K562 (cell line): ENCODE data around the gene GPR27. TPM values are rescaled to one million over a fixed set of nuclear protein-coding genes. Genes with fewer than 3 reads are reported as not detected.
A peak's percentile ranks its signal among the peaks of the same experiment; 100 is the strongest.

Experiments
- ARID2 ChIP-seq: fragments of 450-650 bp; IDR thresholded peaks from 2 replicates; pipeline ENCODE4 v1.6.1; 2017; ENCODE audit warnings: antibody characterized with exemption, mild to moderate bottlenecking
- ATF1 ChIP-seq, 2 experiments: fragments of 450-650 bp in 1 of 2; IDR thresholded peaks; 2 replicates each; pipeline ENCODE4 v1.6.1; 2016; ENCODE audit warnings: missing compliant biosample characterization in 1 of 2, missing genetic modification characterization in 1 of 2
- LARP7 ChIP-seq: fragments of 450-650 bp; IDR thresholded peaks from 2 replicates; pipeline ENCODE4 v1.6.1; 2016
- MYC ChIP-seq, 2 experiments: fragments of 250-450 bp in 1 of 2; sonication (Bioruptor Pico) in 1 of 2; IDR thresholded peaks; 2 replicates each; pipeline versions ENCODE4 v1.5.1 to v1.6.1; 2012 to 2021; ENCODE audit warnings: low read depth in 2 of 2, borderline replicate concordance in 1 of 2, improper control_type of control experiment in 1 of 2, low read length in 1 of 2, mild to moderate bottlenecking in 1 of 2, moderate library complexity in 1 of 2
- PTRF ChIP-seq: fragments of 450-650 bp; IDR thresholded peaks from 2 replicates; pipeline ENCODE4 v1.6.1; 2016; ENCODE audit warnings: mild to moderate bottlenecking, missing genetic modification characterization, missing compliant biosample characterization
- RAD51 ChIP-seq: fragments of 450-650 bp; IDR thresholded peaks from 2 replicates; pipeline ENCODE4 v1.7.1; 2016; ENCODE audit warnings: low read depth, mild to moderate bottlenecking, borderline replicate concordance
- SIN3B ChIP-seq: fragments of 450-650 bp; IDR thresholded peaks from 2 replicates; pipeline ENCODE4 v1.6.1; 2017; ENCODE audit warnings: low read depth, mild to moderate bottlenecking, moderate library complexity
- SOX6 ChIP-seq: fragments of 450-650 bp; IDR thresholded peaks from 2 replicates; pipeline ENCODE4 v1.6.1; 2014; ENCODE audit warnings: mild to moderate bottlenecking
- SRF ChIP-seq, 2 experiments: fragments of 250-450, 450-650 bp in 1 of 2; sonication (Bioruptor Pico) in 1 of 2; sonication (generic) in 1 of 2; formaldehyde crosslinking; IDR thresholded peaks; 2 replicates each; pipeline versions ENCODE4 v1.5.0 to v1.5.1; 2020 to 2022; ENCODE audit warnings: mild to moderate bottlenecking in 1 of 2, missing genetic modification reagents in 1 of 2
- ZNF354B ChIP-seq: fragments of 250-450 bp; sonication (Bioruptor Pico); IDR thresholded peaks from 2 replicates; pipeline ENCODE4 v1.4.0; 2020
- polyA plus RNA-seq, 8 experiments: library from polyadenylated mRNA; depleted of rRNA in 4 of 8; stranded (reverse) in 5 of 8; unstranded in 3 of 8; fragments of >200 nt; fragmentation: Nextera tagmentation in 2 of 8; fragmentation: Illumina TruSeq in 1 of 8; extraction: Ambion mirVana in 2 of 8; extraction: Trizol in 1 of 8; gene quantifications; 2 replicates each; pipeline versions ENCODE4 v1.2.1 to v1.2.3, GENCODE V29; 2011 to 2014; ENCODE audit warnings: inconsistent platforms in 1 of 8, missing spikeins in 1 of 8
- total RNA-seq, 7 experiments: library from RNA; depleted of rRNA in 6 of 7; stranded (reverse); fragments of >200 nt in 6 of 7; fragmentation: Illumina TruSeq in 2 of 7; extraction: Trizol in 2 of 7; gene quantifications; 2 replicates each; pipeline versions ENCODE4 v1.2.1 to v1.2.3, GENCODE V29; 2011 to 2021; ENCODE audit warnings: low replicate concordance in 1 of 7
- TF ChIP-seq, protein P1 (sequence below): fragments of 450-650 bp; formaldehyde crosslinking; IDR thresholded peaks from 2 replicates; pipeline ENCODE4 v1.4.0; 2020; ENCODE audit warnings: mild to moderate bottlenecking, mixed read lengths
- TF ChIP-seq, protein P2 (sequence below), 2 experiments: fragments of 200-800 bp in 1 of 2; sonication (Bioruptor generic) in 1 of 2; sonication (generic) in 1 of 2; formaldehyde crosslinking in 1 of 2; IDR thresholded peaks in 1 of 2; conservative IDR thresholded peaks in 1 of 2; 2 replicates each; pipeline versions ENCODE4 v1.5.0 to v1.6.1; 2016 to 2020; ENCODE audit warnings: missing compliant biosample characterization in 1 of 2, missing genetic modification characterization in 1 of 2, missing genetic modification reagents in 1 of 2
- TF ChIP-seq, protein P3 (sequence below): sonication (generic); formaldehyde crosslinking; IDR thresholded peaks from 2 replicates; pipeline ENCODE4 v1.9.0; 2022; ENCODE audit warnings: mild to moderate bottlenecking, missing genetic modification reagents
- TF ChIP-seq, protein P4 (sequence below): sonication (generic); formaldehyde crosslinking; IDR thresholded peaks from 2 replicates; pipeline ENCODE4 v1.5.0; 2020; ENCODE audit warnings: missing genetic modification reagents

The GPR27 gene
- total and polyA plus RNA-seq, 9 of the 15 experiments (the other 6 are each of a cell fraction or from before 2014, with no cell fraction given), result not detected

DNA sequence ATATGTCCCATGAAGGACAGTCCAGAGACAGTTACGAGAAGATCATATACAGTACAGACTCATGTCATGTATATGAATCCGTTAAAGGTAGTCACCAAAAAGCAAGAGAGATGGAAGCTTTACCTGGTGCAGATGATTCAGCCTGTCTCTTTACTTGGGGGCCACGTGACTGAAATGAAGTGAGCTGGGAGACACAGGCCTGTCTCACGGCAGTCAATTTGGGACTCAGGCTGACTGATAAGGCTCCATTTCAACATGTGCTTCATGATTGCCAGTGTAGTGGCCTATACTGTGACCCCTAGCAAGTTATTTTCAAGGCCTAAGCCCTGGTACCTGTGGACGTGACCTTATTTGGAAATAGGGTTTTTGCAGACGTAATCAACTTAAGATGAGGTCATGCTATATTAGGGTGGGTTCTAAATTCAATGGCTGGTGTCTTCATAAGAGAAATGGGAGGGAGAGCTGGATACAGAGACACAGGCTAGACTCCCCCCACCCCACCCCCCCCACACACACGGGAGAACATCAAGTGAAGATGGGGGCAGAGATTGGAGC is 34.3 kb downstream of the GPR27 start (continued):
- TF ChIP-seq, protein P1, sequence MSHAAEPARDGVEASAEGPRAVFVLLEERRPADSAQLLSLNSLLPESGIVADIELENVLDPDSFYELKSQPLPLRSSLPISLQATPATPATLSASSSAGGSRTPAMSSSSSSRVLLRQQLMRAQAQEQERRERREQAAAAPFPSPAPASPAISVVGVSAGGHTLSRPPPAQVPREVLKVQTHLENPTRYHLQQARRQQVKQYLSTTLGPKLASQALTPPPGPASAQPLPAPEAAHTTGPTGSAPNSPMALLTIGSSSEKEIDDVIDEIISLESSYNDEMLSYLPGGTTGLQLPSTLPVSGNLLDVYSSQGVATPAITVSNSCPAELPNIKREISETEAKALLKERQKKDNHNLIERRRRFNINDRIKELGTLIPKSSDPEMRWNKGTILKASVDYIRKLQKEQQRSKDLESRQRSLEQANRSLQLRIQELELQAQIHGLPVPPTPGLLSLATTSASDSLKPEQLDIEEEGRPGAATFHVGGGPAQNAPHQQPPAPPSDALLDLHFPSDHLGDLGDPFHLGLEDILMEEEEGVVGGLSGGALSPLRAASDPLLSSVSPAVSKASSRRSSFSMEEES, result peak; percentile 66
- TF ChIP-seq LARP7, result no peak
- no peak for TF ChIP-seq ARID2
- TF ChIP-seq, protein P2, sequence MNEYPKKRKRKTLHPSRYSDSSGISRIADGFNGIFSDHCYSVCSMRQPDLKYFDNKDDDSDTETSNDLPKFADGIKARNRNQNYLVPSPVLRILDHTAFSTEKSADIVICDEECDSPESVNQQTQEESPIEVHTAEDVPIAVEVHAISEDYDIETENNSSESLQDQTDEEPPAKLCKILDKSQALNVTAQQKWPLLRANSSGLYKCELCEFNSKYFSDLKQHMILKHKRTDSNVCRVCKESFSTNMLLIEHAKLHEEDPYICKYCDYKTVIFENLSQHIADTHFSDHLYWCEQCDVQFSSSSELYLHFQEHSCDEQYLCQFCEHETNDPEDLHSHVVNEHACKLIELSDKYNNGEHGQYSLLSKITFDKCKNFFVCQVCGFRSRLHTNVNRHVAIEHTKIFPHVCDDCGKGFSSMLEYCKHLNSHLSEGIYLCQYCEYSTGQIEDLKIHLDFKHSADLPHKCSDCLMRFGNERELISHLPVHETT (CRISPR knock-in tag; conservative IDR thresholded peaks at IDR 0.05 in 1 of 2, IDR thresholded peaks at IDR 0.05 in 1 of 2), result peak in 1 of 2 experiments; percentile 38; a peak in 1 of 4 replicates
- TF ChIP-seq ATF1 (CRISPR knock-in tag; IDR thresholded peaks at IDR 0.05), result no peak
- TF ChIP-seq ATF1 (tag; IDR thresholded peaks at IDR 0.05), result no peak
- no peak for TF ChIP-seq ZNF354B
- no peak for TF ChIP-seq SIN3B
- peak; percentile 72 for TF ChIP-seq MYC (IDR thresholded peaks at IDR 0.05; ENCODE audit: low read depth, low read length)
- TF ChIP-seq MYC (CRISPR knock-in tag; IDR thresholded peaks at IDR 0.05; ENCODE audit: borderline replicate concordance, low read depth), result no peak
- peak; percentile 78 for TF ChIP-seq RAD51
- TF ChIP-seq SOX6, result 0 out of 2 replicates have a peak, but pooled peaks have one; percentile 9
- peak in 1 of 2 experiments; percentile 91; a peak in 2 of 4 replicates for TF ChIP-seq SRF (CRISPR knock-in tag; IDR thresholded peaks at IDR 0.05)
- TF ChIP-seq, protein P3, sequence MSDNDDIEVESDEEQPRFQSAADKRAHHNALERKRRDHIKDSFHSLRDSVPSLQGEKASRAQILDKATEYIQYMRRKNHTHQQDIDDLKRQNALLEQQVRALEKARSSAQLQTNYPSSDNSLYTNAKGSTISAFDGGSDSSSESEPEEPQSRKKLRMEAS (CRISPR knock-in tag), result peak; percentile 38; the same call in 1 of the 2 replicates
- TF ChIP-seq, protein P4, sequence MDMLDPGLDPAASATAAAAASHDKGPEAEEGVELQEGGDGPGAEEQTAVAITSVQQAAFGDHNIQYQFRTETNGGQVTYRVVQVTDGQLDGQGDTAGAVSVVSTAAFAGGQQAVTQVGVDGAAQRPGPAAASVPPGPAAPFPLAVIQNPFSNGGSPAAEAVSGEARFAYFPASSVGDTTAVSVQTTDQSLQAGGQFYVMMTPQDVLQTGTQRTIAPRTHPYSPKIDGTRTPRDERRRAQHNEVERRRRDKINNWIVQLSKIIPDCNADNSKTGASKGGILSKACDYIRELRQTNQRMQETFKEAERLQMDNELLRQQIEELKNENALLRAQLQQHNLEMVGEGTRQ (CRISPR knock-in tag), result peak; percentile 80
- TF ChIP-seq PTRF (tag), result no peak
